HEK293T (cell line): ENCODE results near the gene POLDIP3.

ENCODE experiments used
- FOXK2 ChIP-seq: fragments of 450-650 bp; IDR thresholded peaks from 2 replicates; pipeline ENCODE4 v1.6.1; 2016; ENCODE audit warnings: mild to moderate bottlenecking
- SP1 ChIP-seq: fragments of 450-650 bp; IDR thresholded peaks from 2 replicates; pipeline ENCODE4 v1.6.1; 2017

GRCh38 chr22:42625416-42625815 lies 10.7 kb upstream of the POLDIP3 start:
- TF ChIP-seq FOXK2 (no peak), SP1 (no peak)
